Activated naive CD4-positive, alpha-beta T cell treated with anti-CD3 and anti-CD28 coated beads, Interleukin-2, amount 50 U/mL, for 72 hours (primary cell): ENCODE results near the gene ACIN1. TPM values are rescaled to one million over a fixed set of nuclear protein-coding genes. Genes with fewer than 3 reads are reported as not detected.
"Not testable (repeated sequence)": the region's sequence is repeated elsewhere in the genome, so short reads cannot be mapped to it uniquely, and the experiment has no call there.

Experiments used
- ATAC-seq, 2 donors: fragments of 150-1000 bp; cut with Tn5 transposase; 2 replicates each; pipeline ENCODE4 v1.10.0; 2021; ENCODE audit warnings: mild to moderate bottlenecking in 2 of 2, moderate library complexity in 2 of 2
- DNase-seq, 2 donors: peaks; one replicate each; pipeline ENCODE4 v3.0.0; 2021 to 2022; ENCODE audit warnings: low spot score in 2 of 2
- H3K27ac Mint-ChIP-seq, 2 donors: one replicate each; pipeline ENCODE4 v1.8.0; 2022; ENCODE audit warnings: mild to moderate bottlenecking in 2 of 2, mixed read lengths in 2 of 2
- H3K36me3 Mint-ChIP-seq, 2 donors: one replicate each; pipeline ENCODE4 v1.8.0; 2022; ENCODE audit warnings: mixed read lengths in 2 of 2
- H3K9me3 Mint-ChIP-seq, 2 donors: one replicate each; pipeline ENCODE4 v1.8.0; 2022; ENCODE audit warnings: mixed read lengths in 2 of 2
- total RNA-seq, 2 donors: library from RNA; stranded (reverse); gene quantifications; one replicate each; pipeline ENCODE4 v1.2.3, GENCODE V29; 2022

The ACIN1 gene
- total RNA-seq, 2 donors from 2014 or later = 187 to 191 TPM

DNA sequence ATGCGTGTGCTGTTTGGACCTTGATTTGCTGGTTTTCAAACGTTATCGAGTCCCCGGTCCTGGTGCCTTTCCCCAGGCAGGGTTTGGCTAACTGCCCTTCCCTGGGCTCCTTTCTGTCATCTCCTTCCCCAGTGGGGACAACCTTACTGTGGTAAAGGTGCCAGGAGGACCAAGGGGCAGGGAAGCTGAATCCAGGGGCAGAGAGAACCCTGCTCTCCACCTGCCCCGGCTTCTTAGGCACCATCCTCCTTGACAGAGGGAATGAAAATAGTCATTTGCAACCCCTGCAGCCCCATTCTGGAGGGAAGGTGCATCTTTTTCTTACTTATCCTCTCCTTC, 19.2 kb upstream of the ACIN1 start:
- no peaks in the 10 kb centered on the region for H3K36me3 Mint-ChIP-seq
- no peaks in the 10 kb centered on the region for H3K9me3 Mint-ChIP-seq
- no peak for DNase-seq
- ATAC-seq = no peak
- no peak overlapping the region for H3K27ac Mint-ChIP-seq

DNA sequence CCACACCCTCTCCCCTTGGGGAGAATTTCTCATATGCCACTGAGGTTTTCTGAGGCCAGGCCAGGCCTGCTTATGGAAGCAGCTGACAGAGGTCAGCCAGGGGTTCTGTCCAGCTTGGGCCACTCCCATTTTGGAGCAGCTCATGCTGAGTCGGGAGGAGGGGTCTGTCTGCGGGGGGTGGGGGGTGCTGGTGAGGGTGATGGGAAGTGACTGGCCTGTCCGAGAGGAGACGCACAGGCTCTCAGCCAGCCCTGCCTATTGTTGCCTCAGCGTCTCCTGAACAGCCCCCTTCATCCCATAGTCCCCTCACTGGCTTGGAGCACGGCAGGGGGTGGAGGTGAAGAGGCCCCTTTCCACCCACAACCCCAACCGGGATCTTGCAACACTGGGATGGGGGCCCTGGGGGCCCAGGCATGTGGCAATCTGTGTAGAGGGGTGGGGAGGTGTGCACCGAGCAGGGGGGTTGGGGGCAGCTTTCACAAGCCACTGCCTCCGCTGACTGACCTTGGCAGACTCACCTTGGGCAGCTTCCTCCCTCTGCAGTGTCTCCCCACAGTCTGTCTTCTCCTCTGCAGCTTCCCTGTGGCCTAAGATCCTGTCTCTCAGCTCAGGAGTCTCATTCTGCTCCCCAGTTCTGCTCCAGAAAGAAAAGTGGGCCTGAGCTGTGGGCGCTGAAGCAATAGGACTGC, 18.6 kb upstream of the ACIN1 start:
- no peak overlapping the region for H3K27ac Mint-ChIP-seq
- H3K9me3 Mint-ChIP-seq = no peaks in the 10 kb centered on the region
- ATAC-seq (no peak), DNase-seq (peak in 1 of 2 donors; percentile 34)
- no peaks in the 10 kb centered on the region for H3K36me3 Mint-ChIP-seq

DNA sequence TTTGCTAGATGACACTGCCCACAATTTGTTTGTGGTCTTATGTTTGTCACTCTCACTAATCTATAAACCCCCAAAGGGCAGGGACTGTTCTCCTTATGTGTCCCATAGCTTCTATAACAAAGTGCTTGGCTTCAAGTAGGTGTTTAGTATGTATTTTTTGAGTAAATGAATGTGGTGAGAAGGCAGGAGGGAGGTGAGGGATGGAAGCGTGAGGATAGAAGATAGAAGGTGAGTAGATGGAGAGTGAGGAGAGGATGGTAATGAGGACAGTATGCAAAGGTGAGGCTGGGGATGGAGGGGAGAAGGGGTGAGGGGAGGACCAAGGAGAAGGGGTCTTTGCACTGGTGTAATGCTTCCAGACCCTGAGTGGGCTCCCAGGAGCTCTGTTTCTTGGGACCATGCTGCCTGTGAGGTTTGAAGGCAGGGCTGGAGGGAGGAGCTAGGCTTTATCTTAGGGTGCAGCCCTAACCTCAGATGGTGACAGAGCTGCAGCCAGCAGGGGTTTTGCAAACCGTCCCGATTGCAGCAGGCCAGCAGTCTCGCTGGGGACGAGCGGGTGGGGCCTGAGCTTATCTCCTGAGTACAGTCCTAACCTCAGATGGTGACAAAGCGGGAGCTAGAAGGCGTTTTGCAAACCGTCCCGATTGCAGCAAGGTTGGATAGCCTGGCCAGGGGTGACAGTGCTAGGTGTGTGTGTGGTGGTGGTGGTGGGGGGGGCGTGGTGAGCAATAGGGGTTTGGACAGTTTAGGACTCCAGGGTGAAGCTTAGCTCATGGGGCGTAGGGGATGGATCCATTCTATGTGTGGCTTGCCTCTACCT, 17.6 kb upstream of the ACIN1 start:
- DNase-seq (peak in 1 of 2 donors; percentile 41), ATAC-seq (no peak)
- Mint-ChIP-seq H3K27ac (no peak overlapping the region), H3K36me3 (no peaks in the 10 kb centered on the region), H3K9me3 (no peaks in the 10 kb centered on the region)

DNA sequence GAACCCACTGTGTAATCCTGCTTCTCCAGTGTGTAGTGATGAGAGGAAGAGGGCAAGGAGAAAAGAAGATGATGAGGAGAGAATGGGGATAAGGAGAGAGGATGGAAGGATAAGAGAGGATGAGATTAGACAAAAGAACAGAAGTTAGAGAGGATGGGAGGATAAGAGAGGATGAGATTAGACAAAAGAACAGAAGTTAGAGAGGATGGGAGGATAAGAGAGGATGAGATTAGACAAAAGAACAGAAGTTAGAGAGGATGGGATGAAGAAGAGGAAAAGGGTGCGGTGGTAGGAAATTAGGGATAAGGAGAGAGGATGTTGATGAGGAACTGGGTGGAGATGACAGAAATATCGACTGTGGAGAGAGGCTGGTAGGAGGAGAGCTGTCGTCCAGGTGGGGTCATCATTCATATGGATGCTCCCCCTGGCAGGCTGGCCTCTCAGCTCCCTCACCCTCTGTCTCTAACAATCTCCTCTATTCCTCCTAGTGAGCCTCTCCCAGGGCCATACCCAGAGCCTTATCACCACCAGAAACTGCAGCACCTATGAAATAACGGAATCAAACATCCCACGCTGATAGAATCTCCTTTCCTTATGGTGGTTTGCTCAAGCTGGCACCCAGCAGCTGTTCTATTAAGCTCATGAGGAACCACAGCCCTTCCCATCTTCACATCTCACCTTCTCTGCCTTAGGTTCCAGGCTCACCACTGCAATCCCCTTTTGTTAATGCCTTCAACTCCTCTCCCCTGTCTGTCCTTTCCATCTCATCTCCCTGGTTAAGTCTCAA, 15.8 kb upstream of the ACIN1 start:
- DNase-seq = no peak
- Mint-ChIP-seq H3K9me3 (no peaks in the 10 kb centered on the region), H3K36me3 (no peaks in the 10 kb centered on the region), H3K27ac (no peak overlapping the region)
- no peak for ATAC-seq

DNA sequence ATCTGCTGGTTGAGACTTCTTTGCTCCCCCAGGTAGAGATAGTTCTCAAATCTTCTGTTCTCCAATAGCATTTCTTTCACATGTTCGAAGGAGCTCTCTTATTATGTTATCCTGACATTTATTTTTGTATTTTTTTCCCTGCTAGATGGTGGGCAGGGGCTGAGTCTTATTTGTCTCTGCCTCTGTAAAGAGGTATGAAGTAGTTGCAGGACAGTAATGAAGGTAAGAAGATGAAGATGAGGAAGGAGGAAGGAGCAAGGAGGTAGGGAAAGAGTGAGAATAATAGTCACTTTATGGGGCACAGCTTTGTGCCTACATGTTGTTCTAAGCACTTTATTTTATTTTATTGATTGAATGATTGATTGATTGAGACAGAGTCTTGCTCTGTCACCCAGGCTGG, 14.8 kb upstream of the ACIN1 start:
- ATAC-seq = no peak
- no peak for DNase-seq
- no peaks in the 10 kb centered on the region for H3K9me3 Mint-ChIP-seq
- no peak overlapping the region for H3K27ac Mint-ChIP-seq
- H3K36me3 Mint-ChIP-seq = no peaks in the 10 kb centered on the region

DNA sequence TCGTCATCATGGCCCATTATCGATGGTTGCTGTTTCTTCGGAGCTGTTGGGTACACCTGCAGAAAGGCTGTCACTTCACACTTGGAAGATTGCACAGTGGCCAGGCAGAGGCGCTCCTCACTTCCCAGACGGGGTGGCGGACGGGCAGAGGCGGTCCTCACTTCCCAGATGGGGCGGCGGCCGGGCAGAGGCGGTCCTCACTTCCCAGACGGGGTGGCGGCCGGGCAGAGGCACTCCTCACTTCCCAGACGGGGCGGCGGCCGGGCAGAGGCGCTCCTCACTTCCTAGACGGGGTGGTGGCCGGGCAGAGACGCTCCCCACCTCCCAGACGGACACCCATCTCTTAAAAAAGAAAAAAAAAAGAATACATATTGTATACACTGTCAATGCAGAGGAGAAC, 13.2 kb upstream of the ACIN1 start:
- not testable (repeated sequence) for H3K36me3 Mint-ChIP-seq, H3K9me3 Mint-ChIP-seq, DNase-seq, ATAC-seq, H3K27ac Mint-ChIP-seq

DNA sequence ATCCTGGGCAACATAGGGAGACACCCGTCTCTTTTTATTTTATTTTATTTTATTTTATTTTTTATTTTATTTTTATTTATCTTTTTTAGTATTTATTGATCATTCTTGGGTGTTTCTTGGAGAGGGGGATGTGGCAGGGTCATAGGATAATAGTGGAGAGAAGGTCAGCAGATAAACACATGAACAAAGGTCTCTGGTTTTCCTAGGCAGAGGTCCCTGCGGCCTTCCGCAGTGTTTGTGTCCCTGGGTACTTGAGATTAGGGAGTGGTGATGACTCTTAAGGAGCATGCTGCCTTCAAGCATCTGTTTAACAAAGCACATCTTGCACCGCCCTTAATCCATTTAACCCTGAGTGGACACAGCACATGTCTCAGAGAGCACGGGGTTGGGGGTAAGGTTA, 12.7 kb upstream of the ACIN1 start:
- ATAC-seq, H3K27ac Mint-ChIP-seq, DNase-seq, H3K36me3 Mint-ChIP-seq, H3K9me3 Mint-ChIP-seq: not testable (repeated sequence)

DNA sequence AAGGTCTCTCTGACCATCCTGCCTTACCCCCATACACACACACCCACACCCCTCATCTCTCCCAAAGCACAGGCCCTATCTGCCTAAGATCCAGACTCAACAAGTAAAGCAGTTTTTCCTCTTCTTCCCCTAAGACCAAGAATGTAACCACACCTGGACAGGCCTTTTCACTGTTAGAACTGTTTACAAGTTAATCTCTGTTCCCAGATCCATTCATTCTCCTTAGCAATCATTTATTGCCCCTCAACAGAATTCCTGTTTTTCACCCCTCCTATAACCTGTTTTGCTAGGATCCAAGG, 11.8 kb upstream of the ACIN1 start:
- H3K27ac Mint-ChIP-seq = no peak overlapping the region
- DNase-seq (no peak), ATAC-seq (no peak)
- H3K9me3 Mint-ChIP-seq = no peaks in the 10 kb centered on the region
- H3K36me3 Mint-ChIP-seq = no peaks in the 10 kb centered on the region

DNA sequence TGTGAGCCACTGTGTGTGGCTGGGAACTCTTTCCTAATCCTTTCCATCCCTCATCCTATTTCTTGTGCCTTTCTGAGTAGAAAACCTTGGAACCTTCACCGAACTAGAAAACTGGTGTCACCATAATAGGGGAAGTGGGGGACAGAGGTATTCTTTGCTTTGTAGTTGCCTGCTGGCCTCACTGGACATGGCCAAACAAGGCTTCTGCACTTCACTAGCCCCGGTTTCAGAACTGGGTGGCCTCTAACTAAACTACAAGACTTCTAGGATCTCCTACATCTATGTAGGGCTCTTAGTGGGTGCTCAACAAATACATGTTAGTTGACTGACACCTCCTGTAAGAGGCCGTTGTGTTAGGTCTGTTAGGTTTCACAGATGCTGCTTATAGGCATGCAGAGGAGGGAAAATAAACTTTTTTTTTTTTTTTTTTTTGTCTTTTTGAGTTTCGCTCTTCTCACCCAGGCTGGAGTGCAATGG, 10.4 kb upstream of the ACIN1 start:
- H3K27ac Mint-ChIP-seq = peak overlapping the region in 1 of 2 donors; percentile 31
- no peaks in the 10 kb centered on the region for H3K9me3 Mint-ChIP-seq
- no peaks in the 10 kb centered on the region for H3K36me3 Mint-ChIP-seq
- ATAC-seq = no peak
- no peak for DNase-seq

DNA sequence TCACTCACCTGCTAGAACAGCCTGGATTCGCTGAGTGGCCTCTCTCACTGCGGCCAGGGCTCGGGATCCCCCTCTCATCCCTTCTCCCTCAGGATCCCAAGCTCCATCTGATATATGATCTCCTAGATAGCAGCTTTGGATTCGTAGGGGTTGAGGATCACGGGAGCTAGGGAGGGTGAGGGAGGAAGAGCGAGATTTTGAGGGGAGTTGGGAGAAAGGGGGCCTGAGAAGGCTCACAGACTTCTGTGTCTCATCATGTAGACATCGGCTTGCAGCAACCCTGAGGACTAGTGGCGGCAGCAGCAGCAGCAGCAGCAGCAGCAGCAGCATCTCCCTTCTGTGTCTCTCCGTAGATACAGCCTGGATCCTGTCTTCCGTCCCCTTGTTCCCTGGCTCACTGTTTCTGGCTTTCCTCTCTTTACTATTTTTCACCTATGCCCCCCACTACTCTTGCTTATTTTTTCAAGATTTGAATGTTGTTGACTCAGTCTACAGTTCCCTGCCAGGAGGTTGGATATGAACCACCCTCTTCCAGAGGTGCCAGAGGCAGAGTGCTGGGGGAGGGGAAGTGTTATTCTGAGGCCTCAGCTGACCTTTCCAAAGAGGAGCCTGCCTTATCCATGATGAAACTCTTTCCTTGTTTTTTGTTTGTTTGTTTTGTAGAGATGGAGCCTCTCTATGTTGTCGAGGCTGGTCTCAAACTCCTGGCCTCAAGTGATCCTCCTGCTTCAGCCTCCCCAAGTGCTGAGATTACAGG, 9.8 kb upstream of the ACIN1 start, which contains the start of gene CIROP:
TSS of gene CIROP (minus strand) at position 399 of the 757 bp plus-strand sequence. CDS start at position 330, 69 bp downstream.
- Mint-ChIP-seq H3K27ac (peak within 1 kb of the TSS in 1 of 2 donors; percentile 31), H3K36me3 (no peaks in the 10 kb centered on the region)

DNA sequence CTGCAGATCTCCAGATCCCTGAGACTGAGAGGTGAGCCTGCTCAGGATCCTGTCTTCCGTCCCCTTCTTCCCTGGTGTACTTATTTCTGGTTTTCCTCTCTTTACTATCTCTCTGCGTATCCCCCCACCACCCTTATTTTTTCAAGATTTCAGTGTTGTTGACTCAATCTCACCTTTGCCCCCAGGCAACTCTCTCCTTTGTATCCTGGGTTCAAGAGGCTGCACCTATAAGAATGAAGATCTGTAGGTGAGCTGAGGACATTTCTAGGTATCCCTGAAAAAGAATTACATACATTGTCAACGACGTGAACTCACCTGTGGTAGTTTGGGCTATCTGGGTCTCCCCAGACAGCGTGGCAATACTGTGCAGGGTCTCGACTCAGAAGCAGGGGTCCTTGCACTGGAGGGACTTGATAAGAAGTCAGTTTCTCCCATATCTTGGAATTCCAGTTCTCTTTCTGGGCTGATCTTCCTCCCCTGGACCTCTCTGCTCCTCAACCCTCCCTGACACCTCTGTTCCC, 9.2 kb upstream of the ACIN1 start:
- H3K27ac Mint-ChIP-seq = peak overlapping the region in 1 of 2 donors; percentile 31
- no peaks in the 10 kb centered on the region for H3K9me3 Mint-ChIP-seq
- no peak for ATAC-seq
- H3K36me3 Mint-ChIP-seq = no peaks in the 10 kb centered on the region
- no peak for DNase-seq

More for the DNA sequence above, 9.8 kb upstream of the ACIN1 start, which contains the start of gene CIROP:
- no peak for ATAC-seq
- DNase-seq = no peak
- H3K9me3 Mint-ChIP-seq = no peaks in the 10 kb centered on the region

DNA sequence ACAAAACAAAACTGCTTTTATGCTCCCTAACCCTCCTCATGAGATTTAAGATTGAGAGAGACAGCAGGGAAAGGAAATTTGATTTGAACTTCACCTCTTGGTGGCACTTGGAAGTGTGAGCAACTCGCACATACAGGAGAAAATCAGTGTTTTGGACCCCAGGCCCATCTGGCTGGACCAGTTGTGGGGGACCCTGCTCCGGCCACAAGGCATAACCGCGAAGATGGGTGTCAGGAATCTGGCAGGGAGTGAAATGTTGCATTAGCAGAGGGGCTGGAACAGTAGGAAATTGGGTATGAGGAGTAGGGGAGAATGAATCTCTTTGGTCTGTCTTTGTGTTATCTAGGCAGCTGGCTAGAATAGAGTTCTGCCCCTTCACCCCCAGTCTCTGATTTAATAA, 8.6 kb upstream of the ACIN1 start:
- Mint-ChIP-seq H3K9me3 (no peaks in the 10 kb centered on the region), H3K27ac (no peak overlapping the region), H3K36me3 (no peaks in the 10 kb centered on the region)
- ATAC-seq = no peak
- DNase-seq = no peak

DNA sequence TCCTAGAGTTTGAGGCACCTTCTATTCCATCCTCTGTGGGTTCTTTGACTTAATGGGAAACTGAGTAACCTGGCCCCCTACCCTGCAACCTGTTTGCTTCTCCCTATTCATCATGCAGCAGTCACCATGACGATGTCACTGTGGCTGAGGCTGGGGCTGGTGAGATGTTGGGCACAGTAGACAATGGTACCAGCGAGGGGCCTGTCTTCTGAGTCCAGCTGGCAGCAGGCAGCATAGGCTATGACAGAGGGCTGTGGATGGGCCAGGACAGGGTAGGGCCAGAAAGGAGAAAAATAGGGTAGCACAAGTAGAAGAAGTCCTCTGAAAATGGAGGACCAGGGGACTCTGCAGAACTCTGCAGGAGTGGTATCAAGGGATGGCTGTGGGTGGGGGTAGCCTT, 7.9 kb upstream of the ACIN1 start:
- Mint-ChIP-seq H3K9me3 (no peaks in the 10 kb centered on the region), H3K36me3 (peaks cover under 1 to 3% of the 10 kb centered on the region in 2 donors), H3K27ac (no peak overlapping the region)
- no peak for ATAC-seq
- DNase-seq = no peak

DNA sequence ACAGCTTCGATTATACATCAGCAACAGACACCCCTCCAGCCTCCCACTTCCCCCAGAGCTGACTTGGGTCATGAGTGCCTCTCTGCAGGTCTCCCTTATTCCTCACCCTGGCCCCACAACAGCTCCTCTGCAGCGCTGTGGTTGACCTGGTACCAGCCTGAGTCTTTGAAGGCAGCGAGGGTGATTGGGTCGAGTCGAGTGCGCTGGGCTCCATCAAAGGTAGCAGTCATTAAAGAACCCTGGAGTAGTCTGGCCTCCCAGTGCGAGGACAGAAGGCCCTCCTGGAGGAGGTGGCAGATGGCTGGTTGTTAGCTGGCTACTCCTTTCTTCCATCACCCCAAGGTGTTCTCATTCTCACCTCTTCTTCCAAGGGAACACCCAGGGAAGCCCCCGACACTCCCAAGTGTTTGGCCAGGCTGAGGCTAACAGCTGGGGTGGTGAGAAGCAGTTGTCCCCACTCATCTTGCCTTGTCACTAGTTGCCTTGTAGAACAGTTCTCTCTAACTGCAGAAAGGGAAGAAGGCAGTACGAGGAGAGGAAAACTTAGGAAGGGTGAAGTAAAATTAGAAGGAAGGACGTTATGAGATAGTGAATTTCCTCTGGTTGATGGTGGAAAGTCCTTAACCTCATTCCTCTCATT, 7.2 kb upstream of the ACIN1 start:
- DNase-seq (no peak), ATAC-seq (no peak)
- Mint-ChIP-seq H3K27ac (peak overlapping the region; percentile 51 to 54), H3K9me3 (no peaks in the 10 kb centered on the region), H3K36me3 (peaks cover 8% of the 10 kb centered on the region in 2 donors)

DNA sequence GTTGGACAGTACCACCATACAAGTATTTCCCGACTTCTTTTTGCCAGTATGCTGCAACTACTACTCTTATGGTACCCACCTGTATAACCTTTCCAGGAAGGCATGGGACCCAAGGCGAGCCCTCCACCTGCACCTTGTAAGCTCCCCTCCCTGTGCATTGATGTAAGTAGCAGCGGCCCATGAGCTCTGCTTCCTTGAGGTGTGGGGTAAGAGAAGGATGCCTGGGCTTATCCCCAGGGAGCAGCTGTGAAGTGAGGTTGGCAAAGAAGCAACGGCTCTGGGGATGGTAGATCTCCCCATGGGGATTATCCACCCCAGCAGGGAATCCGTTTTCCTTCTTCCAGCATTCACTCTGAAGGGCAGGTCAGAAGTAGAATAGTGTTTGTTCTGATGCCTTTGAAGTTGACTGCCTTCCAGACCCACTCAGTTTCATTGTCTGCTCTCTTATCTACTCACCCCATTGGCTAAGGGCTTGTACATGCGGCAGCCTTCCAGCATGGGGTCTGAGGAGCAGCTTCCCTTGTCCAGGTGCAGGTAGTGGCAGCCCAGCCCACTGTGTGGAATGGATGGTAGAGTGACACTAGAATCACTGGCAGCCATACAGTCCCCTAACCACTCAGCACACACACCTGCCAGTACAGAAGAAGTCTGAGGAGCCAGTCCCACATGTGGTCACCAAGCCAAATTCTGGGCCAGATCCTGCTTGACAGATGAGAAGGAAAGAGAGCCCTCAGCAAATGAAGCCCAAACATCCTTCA, 6.5 kb upstream of the ACIN1 start:
- DNase-seq = no peak
- H3K36me3 Mint-ChIP-seq = peaks cover 15% of the 10 kb centered on the region in 2 donors
- ATAC-seq = no peak
- H3K9me3 Mint-ChIP-seq = no peaks in the 10 kb centered on the region
- H3K27ac Mint-ChIP-seq = peak overlapping the region in 1 of 2 donors; percentile 54
